Bronchial epithelial cell (primary cell): ENCODE measurements around the gene PLCD1. TPM values are rescaled to one million over a fixed set of nuclear protein-coding genes. Genes with fewer than 3 reads are reported as not detected.

Experiments used
- DNase-seq: peaks from one replicate; pipeline ENCODE4 v3.0.0-alpha.2; 2010; ENCODE audit warnings: low read depth
- FAIRE-seq: peaks from 2 replicates; lab custom pipeline; 2011; peaks lifted over from hg19 to GRCh38; lab: Jason Lieb, UNC
- H3K27me3 ChIP-seq: 2 replicates; pipeline ENCODE4 v1.5.1; 2011; ENCODE audit warnings: low read length; ENCODE audit not compliant: control insufficient read depth, insufficient read depth
- H3K36me3 ChIP-seq: 2 replicates; pipeline ENCODE4 v1.5.1; 2011; ENCODE audit warnings: low read length; ENCODE audit not compliant: control insufficient read depth, insufficient read depth
- H3K4me3 ChIP-seq: 2 replicates; pipeline ENCODE4 v1.5.1; 2011; ENCODE audit warnings: mild to moderate bottlenecking, low read depth, low read length, control low read depth
- total RNA-seq: library from RNA; depleted of rRNA; stranded (reverse); fragments of >200 nt; gene quantifications from 2 replicates; pipeline ENCODE4 v1.2.1, GENCODE V29; 2014
- TF ChIP-seq, protein P1 (sequence below): IDR thresholded peaks from 2 replicates; pipeline ENCODE4 v1.5.1; 2011; ENCODE audit warnings: mild to moderate bottlenecking, moderate library complexity, low read length, control low read depth, inconsistent platforms; ENCODE audit not compliant: insufficient read depth, severe bottlenecking

PLCD1 gene
- total RNA-seq, 1 donor from 2014 or later: 24.2 TPM

DNA sequence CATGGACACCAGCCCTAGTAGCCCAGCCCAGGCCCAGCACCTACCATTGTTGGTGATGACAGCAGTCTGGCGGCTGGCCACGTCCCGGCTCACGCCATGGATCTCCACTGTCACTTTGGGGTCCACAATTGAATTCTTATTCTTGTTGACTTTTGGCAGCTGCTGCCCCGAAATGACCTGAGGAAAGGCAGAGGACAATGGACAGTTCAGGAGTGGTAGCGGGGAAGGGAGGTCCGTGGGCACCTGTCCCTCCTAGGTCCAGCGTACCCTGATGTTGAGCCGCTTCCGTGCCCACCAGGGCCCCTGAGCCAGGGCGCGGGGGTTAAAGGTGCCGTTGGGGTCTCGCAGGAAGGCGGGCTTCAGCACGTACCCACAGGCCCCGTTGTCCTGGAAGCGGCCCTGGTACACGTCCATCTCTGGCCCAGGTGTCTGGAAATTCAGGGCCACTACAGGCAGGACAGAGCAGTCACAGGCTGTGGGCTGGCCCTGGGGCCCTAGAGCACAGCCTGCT, 21.2 kb downstream of the PLCD1 start:
- FAIRE-seq: no peak
- H3K36me3 ChIP-seq: peaks cover 20% of the 10 kb centered on the region

DNA sequence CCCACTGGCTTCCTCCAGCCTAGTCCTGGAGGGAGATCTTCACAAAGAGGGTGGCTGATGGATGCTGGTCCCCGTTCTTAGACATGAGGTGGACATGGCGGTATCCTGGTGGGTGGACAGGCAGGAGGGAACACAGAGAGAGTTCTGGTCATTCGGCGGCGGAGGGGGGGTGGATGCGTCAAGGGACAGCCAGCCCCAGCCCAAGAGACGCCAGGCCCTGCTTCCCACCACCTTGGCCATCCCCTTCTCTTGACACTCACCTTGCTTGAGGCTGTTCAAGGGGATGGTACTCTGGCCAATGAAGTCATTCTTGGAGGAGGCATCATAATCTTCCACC, 21.7 kb downstream of the PLCD1 start:
- Histone ChIP-seq H3K4me3 (no peak overlapping the region), H3K27me3 (no peaks in the 10 kb centered on the region), H3K36me3 (peaks cover 22% of the 10 kb centered on the region)
- FAIRE-seq (no peak), DNase-seq (no peak)
- TF ChIP-seq, protein P1, sequence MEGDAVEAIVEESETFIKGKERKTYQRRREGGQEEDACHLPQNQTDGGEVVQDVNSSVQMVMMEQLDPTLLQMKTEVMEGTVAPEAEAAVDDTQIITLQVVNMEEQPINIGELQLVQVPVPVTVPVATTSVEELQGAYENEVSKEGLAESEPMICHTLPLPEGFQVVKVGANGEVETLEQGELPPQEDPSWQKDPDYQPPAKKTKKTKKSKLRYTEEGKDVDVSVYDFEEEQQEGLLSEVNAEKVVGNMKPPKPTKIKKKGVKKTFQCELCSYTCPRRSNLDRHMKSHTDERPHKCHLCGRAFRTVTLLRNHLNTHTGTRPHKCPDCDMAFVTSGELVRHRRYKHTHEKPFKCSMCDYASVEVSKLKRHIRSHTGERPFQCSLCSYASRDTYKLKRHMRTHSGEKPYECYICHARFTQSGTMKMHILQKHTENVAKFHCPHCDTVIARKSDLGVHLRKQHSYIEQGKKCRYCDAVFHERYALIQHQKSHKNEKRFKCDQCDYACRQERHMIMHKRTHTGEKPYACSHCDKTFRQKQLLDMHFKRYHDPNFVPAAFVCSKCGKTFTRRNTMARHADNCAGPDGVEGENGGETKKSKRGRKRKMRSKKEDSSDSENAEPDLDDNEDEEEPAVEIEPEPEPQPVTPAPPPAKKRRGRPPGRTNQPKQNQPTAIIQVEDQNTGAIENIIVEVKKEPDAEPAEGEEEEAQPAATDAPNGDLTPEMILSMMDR: no peak

More for the DNA sequence above, 21.2 kb downstream of the PLCD1 start:
- DNase-seq: no peak
- Histone ChIP-seq H3K4me3 (no peak overlapping the region), H3K27me3 (no peaks in the 10 kb centered on the region)
- TF ChIP-seq, protein P1: no peak

DNA sequence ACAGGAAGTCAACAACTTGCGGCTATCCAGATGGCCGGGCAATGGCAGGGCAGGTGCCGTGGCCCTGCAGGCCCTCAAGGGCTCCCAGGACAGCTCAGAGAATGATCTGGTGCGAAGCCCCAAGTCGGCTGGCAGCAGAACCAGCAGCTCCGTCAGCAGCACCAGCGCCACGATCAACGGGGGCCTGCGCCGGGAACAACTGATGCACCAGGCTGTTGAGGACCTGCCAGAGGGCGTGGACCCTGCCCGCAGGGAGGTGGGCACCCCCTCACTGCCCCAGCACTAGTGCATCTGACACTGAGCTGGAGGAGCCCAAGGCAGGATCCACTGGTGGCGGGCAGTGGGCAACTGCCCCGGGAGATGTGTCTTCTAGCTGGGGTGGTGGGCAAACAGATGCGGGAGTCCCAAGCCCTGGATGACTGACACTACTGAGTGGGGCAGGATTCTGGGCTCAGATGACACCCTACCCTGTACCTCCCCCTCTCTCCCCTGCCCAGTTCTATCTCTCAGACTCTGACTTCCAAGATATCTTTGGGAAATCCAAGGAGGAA, 22.9 kb downstream of the PLCD1 start:
- Histone ChIP-seq H3K36me3 (peaks cover 31% of the 10 kb centered on the region), H3K4me3 (no peak overlapping the region), H3K27me3 (no peaks in the 10 kb centered on the region)
- DNase-seq: no peak
- TF ChIP-seq, protein P1: no peak
- FAIRE-seq: no peak

DNA sequence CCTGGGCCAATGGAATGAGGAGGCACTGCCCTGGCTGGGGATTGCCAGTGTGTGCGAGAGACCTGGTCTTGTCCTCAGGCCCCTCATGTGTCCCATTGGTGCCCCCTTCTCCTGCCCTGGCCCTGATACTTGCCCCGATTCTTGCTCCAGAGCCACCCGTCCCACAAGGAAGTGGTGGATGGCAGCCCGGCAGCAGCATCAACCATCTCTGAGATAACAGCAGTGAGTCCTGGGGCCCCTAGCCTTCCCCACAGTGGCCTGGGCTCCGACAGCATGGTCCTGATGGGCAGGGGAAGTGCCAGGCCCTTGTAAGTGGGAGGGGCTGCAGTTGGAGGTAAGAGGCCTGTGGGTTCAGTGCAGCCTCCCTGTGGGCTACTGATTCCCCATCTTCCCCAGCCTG, 23.4 kb downstream of the PLCD1 start:
- no peak for FAIRE-seq
- H3K4me3 ChIP-seq: no peak overlapping the region
- TF ChIP-seq, protein P1: no peak
- H3K27me3 ChIP-seq: no peaks in the 10 kb centered on the region
- H3K36me3 ChIP-seq: peaks cover 32% of the 10 kb centered on the region
- no peak for DNase-seq

DNA sequence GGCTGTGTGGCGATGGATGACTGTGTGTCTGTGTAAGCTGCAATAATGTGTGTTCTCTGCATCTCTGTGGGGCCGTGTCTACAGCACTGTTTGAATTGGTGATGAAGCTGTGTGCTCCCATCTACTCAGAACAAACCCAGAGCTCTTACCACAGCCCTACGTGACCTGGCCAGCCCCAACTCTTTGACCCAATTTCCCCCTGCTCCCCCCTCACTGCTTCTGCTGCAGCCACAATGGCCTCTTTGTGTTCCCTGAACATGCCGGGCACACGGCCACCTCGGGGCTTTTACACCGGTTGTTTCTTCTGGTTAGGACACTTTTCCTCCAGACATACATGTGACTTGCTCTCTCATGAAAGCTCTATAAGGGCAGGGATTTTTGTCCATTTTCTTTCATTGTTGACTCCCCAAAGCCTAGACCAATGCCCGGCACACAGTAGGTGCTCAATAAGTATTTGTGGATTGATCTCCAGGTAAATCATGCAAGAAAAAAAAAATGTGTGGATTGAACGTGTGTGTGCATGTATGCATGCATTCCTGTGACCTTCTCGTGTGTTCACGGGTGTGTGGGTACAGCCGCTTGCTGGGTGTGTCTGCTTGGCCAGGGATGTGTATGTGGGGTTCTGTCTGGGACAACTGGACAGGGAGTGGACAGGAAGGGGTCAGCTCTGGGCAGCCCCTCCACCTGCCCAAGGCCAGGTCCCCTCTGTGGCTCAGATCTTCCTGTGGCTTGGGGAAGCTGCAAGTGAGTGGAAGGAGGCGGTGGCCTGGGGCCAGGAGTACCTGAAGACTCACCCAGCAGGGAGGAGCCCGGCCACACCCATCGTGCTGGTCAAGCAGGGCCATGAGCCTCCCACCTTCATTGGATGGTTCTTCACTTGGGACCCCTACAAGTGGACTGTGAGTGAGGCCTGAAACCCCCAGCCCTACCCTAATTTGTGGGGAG, 24.1 kb downstream of the PLCD1 start:
- Histone ChIP-seq H3K27me3 (no peaks in the 10 kb centered on the region), H3K36me3 (peaks cover 38% of the 10 kb centered on the region), H3K4me3 (no peak overlapping the region)
- FAIRE-seq (no peak), DNase-seq (no peak)
- TF ChIP-seq, protein P1: no peak
